H9 (cell line): ENCODE data around the gene ZNRF2. TPM values are rescaled to one million over a fixed set of nuclear protein-coding genes. Genes with fewer than 3 reads are reported as not detected.

Experiments
- DNase-seq: peaks from one replicate; pipeline ENCODE4 v3.0.0-alpha.2; 2017
- H2AFZ ChIP-seq: one replicate; pipeline ENCODE4 v1.6.1; 2013; ENCODE audit warnings: mild to moderate bottlenecking, low read length, control low read depth, moderate library complexity
- H2AK5ac ChIP-seq: 2 replicates; pipeline ENCODE4 v1.6.1; 2013; ENCODE audit warnings: low read length, control low read depth, mixed read lengths; ENCODE audit not compliant: insufficient read length
- H2BK120ac ChIP-seq: one replicate; pipeline ENCODE4 v1.6.1; 2013; ENCODE audit warnings: low read depth, mild to moderate bottlenecking, low read length, control low read depth, inconsistent platforms; ENCODE audit not compliant: poor library complexity, severe bottlenecking
- H2BK12ac ChIP-seq: 2 replicates; pipeline ENCODE4 v1.6.1; 2013; ENCODE audit warnings: low read length, control low read depth, mixed read lengths, low read depth; ENCODE audit not compliant: insufficient read length
- H2BK15ac ChIP-seq: 2 replicates; pipeline ENCODE4 v1.6.1; 2013; ENCODE audit warnings: low read depth, low read length, control low read depth
- H2BK20ac ChIP-seq: one replicate; pipeline ENCODE4 v1.6.1; 2013; ENCODE audit warnings: low read depth, mild to moderate bottlenecking, low read length, control low read depth, inconsistent platforms; ENCODE audit not compliant: poor library complexity, severe bottlenecking
- H2BK5ac ChIP-seq: 2 replicates; pipeline ENCODE4 v1.6.1; 2013; ENCODE audit warnings: low read length, control low read depth, mixed read lengths; ENCODE audit not compliant: insufficient read length
- H3K14ac ChIP-seq: 2 replicates; pipeline ENCODE4 v1.6.1; 2013; ENCODE audit warnings: low read length, control low read depth; ENCODE audit not compliant: insufficient read depth
- H3K18ac ChIP-seq: 2 replicates; pipeline ENCODE4 v1.6.1; 2013; ENCODE audit warnings: low read depth, mild to moderate bottlenecking, mixed read lengths, low read length, control low read depth; ENCODE audit not compliant: insufficient read length
- H3K23ac ChIP-seq: 2 replicates; pipeline ENCODE4 v1.6.1; 2013; ENCODE audit warnings: low read length, control low read depth, mixed read lengths, low read depth; ENCODE audit not compliant: insufficient read length
- H3K23me2 ChIP-seq: 2 replicates; pipeline ENCODE4 v1.6.1; 2013; ENCODE audit warnings: low read depth, mild to moderate bottlenecking, mixed read lengths, low read length, control low read depth; ENCODE audit not compliant: insufficient read length, poor library complexity, severe bottlenecking
- H3K27ac ChIP-seq: 2 replicates; pipeline ENCODE4 v1.5.1; 2013; ENCODE audit warnings: low read length, control low read depth, mixed read lengths, low read depth; ENCODE audit not compliant: insufficient read length
- H3K27me3 ChIP-seq: 2 replicates; pipeline ENCODE4 v1.6.1; 2013; ENCODE audit warnings: low read length, control low read depth, inconsistent platforms; ENCODE audit not compliant: insufficient read depth
- H3K4ac ChIP-seq: 2 replicates; pipeline ENCODE4 v1.6.1; 2013; ENCODE audit warnings: low read depth, mild to moderate bottlenecking, control low read depth, inconsistent platforms, low read length, moderate library complexity
- H3K4me1 ChIP-seq: 2 replicates; pipeline ENCODE4 v1.6.1; 2013; ENCODE audit warnings: low read length, control low read depth, inconsistent platforms; ENCODE audit not compliant: insufficient read depth
- H3K4me2 ChIP-seq: 2 replicates; pipeline ENCODE4 v1.6.1; 2013; ENCODE audit warnings: low read length, control low read depth, mixed read lengths; ENCODE audit not compliant: insufficient read length, insufficient read depth
- H3K56ac ChIP-seq: 2 replicates; pipeline ENCODE4 v1.6.1; 2013; ENCODE audit warnings: low read depth, mild to moderate bottlenecking, mixed read lengths, low read length, control low read depth; ENCODE audit not compliant: insufficient read length
- H3K79me1 ChIP-seq: 2 replicates; pipeline ENCODE4 v1.6.1; 2013; ENCODE audit warnings: low read depth, mild to moderate bottlenecking, moderate library complexity, low read length, control low read depth, inconsistent platforms; ENCODE audit not compliant: insufficient read depth, poor library complexity, severe bottlenecking
- H3K79me2 ChIP-seq: 2 replicates; pipeline ENCODE4 v1.6.1; 2013; ENCODE audit warnings: low read length, control low read depth, inconsistent platforms; ENCODE audit not compliant: insufficient read depth
- H3K9ac ChIP-seq: 2 replicates; pipeline ENCODE4 v1.6.1; 2013; ENCODE audit warnings: low read length, control low read depth, mixed read lengths; ENCODE audit not compliant: insufficient read length; ENCODE audit errors: extremely low read depth
- H3K9me3 ChIP-seq: one replicate; pipeline ENCODE4 v1.6.1; 2013; ENCODE audit warnings: low read depth, low read length, inconsistent platforms; ENCODE audit not compliant: control insufficient read depth
- H3T11ph ChIP-seq: one replicate; pipeline ENCODE4 v1.6.1; 2013; ENCODE audit warnings: mild to moderate bottlenecking, low read length, control low read depth, inconsistent platforms
- H4K20me1 ChIP-seq: one replicate; pipeline ENCODE4 v1.6.1; 2013; ENCODE audit not compliant: control insufficient read depth, insufficient read length, insufficient read depth
- H4K5ac ChIP-seq: 2 replicates; pipeline ENCODE4 v1.6.1; 2013; ENCODE audit warnings: low read depth, mild to moderate bottlenecking, mixed read lengths, low read length, control low read depth; ENCODE audit not compliant: insufficient read length
- H4K8ac ChIP-seq: replicated peaks from 2 replicates; pipeline ENCODE4 v1.6.1; 2013; ENCODE audit warnings: low read length, control low read depth, mixed read lengths, low read depth; ENCODE audit not compliant: insufficient read length
- H4K91ac ChIP-seq: 2 replicates; pipeline ENCODE4 v1.6.1; 2013; ENCODE audit warnings: low read depth, mild to moderate bottlenecking, moderate library complexity, mixed read lengths, low read length, control low read depth; ENCODE audit not compliant: insufficient read length
- H3K27ac Mint-ChIP-seq, 3 experiments: 2 replicates in 2 of 3; 3 replicates in 1 of 3; pipeline ENCODE4 v1.8.0; 2020 to 2021; ENCODE audit warnings: mixed read lengths in 3 of 3, mild to moderate bottlenecking in 1 of 3, moderate library complexity in 1 of 3
- H3K27me3 Mint-ChIP-seq: 2 replicates; pipeline ENCODE4 v1.8.0; 2021; ENCODE audit warnings: low read depth, mild to moderate bottlenecking, moderate library complexity, mixed read lengths
- H3K36me3 Mint-ChIP-seq, 3 experiments: 2 replicates in 2 of 3; 3 replicates in 1 of 3; pipeline ENCODE4 v1.8.0; 2020 to 2021; ENCODE audit warnings: low read depth in 3 of 3, mixed read lengths in 3 of 3; ENCODE audit not compliant: insufficient read depth in 1 of 3
- H3K4me1 Mint-ChIP-seq, 2 experiments: 2 replicates each; pipeline ENCODE4 v1.8.0; 2020; ENCODE audit warnings: mixed read lengths in 2 of 2
- H3K4me3 Mint-ChIP-seq, 2 experiments: 2 replicates in 1 of 2; 3 replicates in 1 of 2; pipeline ENCODE4 v1.8.0; 2020 to 2021; ENCODE audit warnings: mild to moderate bottlenecking in 2 of 2, mixed read lengths in 2 of 2, moderate library complexity in 1 of 2
- H3K9me3 Mint-ChIP-seq, 2 experiments: 2 replicates in 1 of 2; 3 replicates in 1 of 2; pipeline ENCODE4 v1.8.0; 2020; ENCODE audit warnings: mild to moderate bottlenecking in 2 of 2, mixed read lengths in 2 of 2, moderate library complexity in 1 of 2
- CTCF ChIP-seq: fragments of 200-600 bp; sonication (generic); conservative IDR thresholded peaks from 3 replicates; pipeline ENCODE4 v1.8.0; 2021; ENCODE audit warnings: antibody characterized with exemption, mild to moderate bottlenecking
- WGBS: extraction: QIAGEN DNeasy Blood & Tissue Kit; methylation state at CpG from one replicate; pipeline ENCODE4 v1.1.7; 2013; ENCODE audit warnings: missing lambda C conversion rate, low lambda C conversion rate, mixed read lengths; ENCODE audit not compliant: insufficient read length; ENCODE audit errors: extremely low coverage; 5-methylcytosine and 5-hydroxymethylcytosine counted together
- total RNA-seq: library from RNA; stranded (reverse); gene quantifications from 2 replicates; pipeline ENCODE4 v1.2.1, GENCODE V29; 2021

The ZNRF2 gene
- total RNA-seq, 1 experiment from 2014 or later: 16.5 TPM

- no peak overlapping the region for H2AK5ac ChIP-seq
- no peak for DNase-seq
- no peak overlapping the region for H3K27ac Mint-ChIP-seq
- H3K4me1 ChIP-seq: no peaks in the 10 kb centered on the region
- no peak overlapping the region for H4K91ac ChIP-seq
- no peak overlapping the region for H3K4me3 Mint-ChIP-seq
- H2BK120ac ChIP-seq: no peak overlapping the region
- WGBS: no CpG with 5 or more reads among the region's 1 CpG
- no peaks in the 10 kb centered on the region for H3K79me2 ChIP-seq
- no peak overlapping the region for H3K14ac ChIP-seq
- H2BK15ac ChIP-seq: no peak overlapping the region
- no peak overlapping the region for H3K27ac ChIP-seq
- no peak for TF ChIP-seq CTCF
- no peaks in the 10 kb centered on the region for H3K79me1 ChIP-seq
- no peak overlapping the region for H4K5ac ChIP-seq
- H3K9ac ChIP-seq: no peak overlapping the region
- H3K9me3 Mint-ChIP-seq: no peaks in the 10 kb centered on the region
- no peak overlapping the region for H2BK5ac ChIP-seq
- H4K20me1 ChIP-seq: no peaks in the 10 kb centered on the region
- no peaks in the 10 kb centered on the region; the same call in none of the 2 replicates for H3K27me3 Mint-ChIP-seq
- no peaks in the 10 kb centered on the region for H3K9me3 ChIP-seq
- H3K4me2 ChIP-seq: no peak overlapping the region
- no peaks in the 10 kb centered on the region for H3K27me3 ChIP-seq
- no peak overlapping the region for H2BK12ac ChIP-seq
- no peak overlapping the region for H3K56ac ChIP-seq
- no peak overlapping the region for H4K8ac ChIP-seq
- H3K4me1 Mint-ChIP-seq: peaks cover 0 to 3% of the 10 kb centered on the region in 2 experiments; a peak in 1 of 4 replicates
- no peaks in the 10 kb centered on the region for H3K23me2 ChIP-seq
- H2BK20ac ChIP-seq: no peak overlapping the region
- no peaks in the 10 kb centered on the region for H3K36me3 Mint-ChIP-seq
- H3T11ph ChIP-seq: no peak overlapping the region
- H2AFZ ChIP-seq: no peak overlapping the region
- no peak overlapping the region for H3K4ac ChIP-seq
- H3K23ac ChIP-seq: no peak overlapping the region
- H3K18ac ChIP-seq: no peak overlapping the region
Measured at GRCh38 chr7:30237271-30237695, 47.1 kb upstream of the ZNRF2 start.
